ENCODE measurements around the gene PRKCA. TPM values are rescaled to one million over a fixed set of nuclear protein-coding genes. Genes with fewer than 3 reads are reported as not detected.

The PRKCA gene
- total RNA-seq, 1 donor from 2014 or later = 5.6 TPM

GRCh38 chr17:66379544-66379943 lies 77.1 kb downstream of the PRKCA start:
- Histone ChIP-seq H3K4me1 (peaks cover 10% of the 10 kb centered on the region), H3K36me3 (no peaks in the 10 kb centered on the region), H3K27ac (replicated peaks) (no peak overlapping the region), H3K4me3 (no peak overlapping the region), H3K9me3 (replicated peaks) (no peaks in the 10 kb centered on the region), H3K27me3 (ENCODE audit: low read depth) (no peaks in the 10 kb centered on the region)
- no peak for TF ChIP-seq CTCF (IDR thresholded peaks at IDR 0.05; ENCODE audit: borderline replicate concordance)
- DNase-seq = no peak
- intact Hi-C loops (cut with micrococcal nuclease) = no loop called here

- H3K4me1 ChIP-seq = peaks cover 6% of the 10 kb centered on the region
- no peaks in the 10 kb centered on the region for H3K27me3 ChIP-seq (ENCODE audit: low read depth)
- H3K4me3 ChIP-seq = no peak overlapping the region
- H3K36me3 ChIP-seq = no peaks in the 10 kb centered on the region
- intact Hi-C loops (cut with micrococcal nuclease) = no loop called here
- no peak for TF ChIP-seq CTCF (IDR thresholded peaks at IDR 0.05; ENCODE audit: borderline replicate concordance)
- H3K9me3 ChIP-seq (replicated peaks) = no peaks in the 10 kb centered on the region
- no peak for DNase-seq
- H3K27ac ChIP-seq (replicated peaks) = no peak overlapping the region
Observed at GRCh38 chr17:66379996-66380395, 77.6 kb downstream of the PRKCA start.

GRCh38 chr17:66381701-66382362 lies 79.4 kb downstream of the PRKCA start:
- Histone ChIP-seq H3K27me3 (ENCODE audit: low read depth) (no peaks in the 10 kb centered on the region), H3K4me1 (peaks cover 6% of the 10 kb centered on the region), H3K9me3 (replicated peaks) (no peaks in the 10 kb centered on the region), H3K36me3 (no peaks in the 10 kb centered on the region), H3K27ac (replicated peaks) (no peak overlapping the region), H3K4me3 (no peak overlapping the region)
- intact Hi-C loops (cut with micrococcal nuclease) = no loop called here
- no peak for TF ChIP-seq CTCF (IDR thresholded peaks at IDR 0.05; ENCODE audit: borderline replicate concordance)
- no peak for DNase-seq

GRCh38 chr17:66383333-66383732 lies 80.9 kb downstream of the PRKCA start:
- Histone ChIP-seq H3K4me3 (no peak overlapping the region), H3K36me3 (no peaks in the 10 kb centered on the region), H3K27me3 (ENCODE audit: low read depth) (no peaks in the 10 kb centered on the region), H3K9me3 (replicated peaks) (no peaks in the 10 kb centered on the region), H3K27ac (replicated peaks) (no peak overlapping the region), H3K4me1 (peaks cover 6% of the 10 kb centered on the region)
- intact Hi-C loops (cut with micrococcal nuclease) = no loop called here
- no peak for DNase-seq
- TF ChIP-seq CTCF (IDR thresholded peaks at IDR 0.05; ENCODE audit: borderline replicate concordance) = no peak

- intact Hi-C loops (cut with micrococcal nuclease) = no loop called here
- TF ChIP-seq CTCF (IDR thresholded peaks at IDR 0.05; ENCODE audit: borderline replicate concordance) = no peak
Observed at GRCh38 chr17:66386498-66387351, 84.3 kb downstream of the PRKCA start.

More at GRCh38 chr17:66386498-66387351, 84.3 kb downstream of the PRKCA start:
- Histone ChIP-seq H3K4me1 (no peaks in the 10 kb centered on the region), H3K9me3 (replicated peaks) (no peaks in the 10 kb centered on the region), H3K36me3 (no peaks in the 10 kb centered on the region), H3K27me3 (ENCODE audit: low read depth) (no peaks in the 10 kb centered on the region), H3K27ac (replicated peaks) (no peak overlapping the region), H3K4me3 (no peak overlapping the region)
- DNase-seq = no peak
